Embryonic facial prominence (tissue), 1 donor: ENCODE results near the gene PACS2.
"Not testable (repeated sequence)": the region's sequence is repeated elsewhere in the genome, so short reads cannot be mapped to it uniquely, and the experiment has no call there.

Experiments used
- DNase-seq: peaks from one replicate; pipeline ENCODE4 v3.0.0-alpha.2; 2016; ENCODE audit errors: extremely low spot score

Gene PACS2

DNA sequence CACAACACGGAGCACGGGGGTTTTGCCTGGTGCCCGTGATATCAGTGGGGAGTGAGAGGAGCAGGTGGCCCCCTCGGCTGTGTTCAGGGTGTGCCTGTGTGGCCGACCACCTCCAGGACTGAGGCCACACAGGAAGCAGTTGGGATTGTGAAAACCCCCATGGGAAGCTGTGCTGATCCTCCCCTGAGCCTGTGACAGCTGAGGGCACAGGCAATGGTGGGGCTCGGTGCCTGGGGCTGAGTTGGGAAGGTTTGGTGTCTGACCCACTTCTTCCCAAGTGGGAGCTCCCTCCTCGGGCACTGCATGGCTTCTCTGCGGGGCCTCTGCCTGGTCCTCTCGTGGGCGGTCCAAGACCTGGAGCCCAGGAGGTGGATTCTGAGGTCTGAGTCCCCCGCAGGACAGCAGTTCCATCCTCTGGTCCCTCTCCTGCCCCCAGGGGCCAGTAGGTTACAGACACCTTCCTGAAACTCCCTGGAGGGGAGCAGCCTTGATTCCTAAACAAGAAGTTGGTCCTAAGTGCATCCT, 17.9 kb downstream of the PACS2 start:
- no peak for DNase-seq

GRCh38 chr14:105333020-105333490, 18.5 kb downstream of the PACS2 start:
- DNase-seq: no peak

GRCh38 chr14:105333613-105334364, 19.2 kb downstream of the PACS2 start:
- DNase-seq: no peak

DNA sequence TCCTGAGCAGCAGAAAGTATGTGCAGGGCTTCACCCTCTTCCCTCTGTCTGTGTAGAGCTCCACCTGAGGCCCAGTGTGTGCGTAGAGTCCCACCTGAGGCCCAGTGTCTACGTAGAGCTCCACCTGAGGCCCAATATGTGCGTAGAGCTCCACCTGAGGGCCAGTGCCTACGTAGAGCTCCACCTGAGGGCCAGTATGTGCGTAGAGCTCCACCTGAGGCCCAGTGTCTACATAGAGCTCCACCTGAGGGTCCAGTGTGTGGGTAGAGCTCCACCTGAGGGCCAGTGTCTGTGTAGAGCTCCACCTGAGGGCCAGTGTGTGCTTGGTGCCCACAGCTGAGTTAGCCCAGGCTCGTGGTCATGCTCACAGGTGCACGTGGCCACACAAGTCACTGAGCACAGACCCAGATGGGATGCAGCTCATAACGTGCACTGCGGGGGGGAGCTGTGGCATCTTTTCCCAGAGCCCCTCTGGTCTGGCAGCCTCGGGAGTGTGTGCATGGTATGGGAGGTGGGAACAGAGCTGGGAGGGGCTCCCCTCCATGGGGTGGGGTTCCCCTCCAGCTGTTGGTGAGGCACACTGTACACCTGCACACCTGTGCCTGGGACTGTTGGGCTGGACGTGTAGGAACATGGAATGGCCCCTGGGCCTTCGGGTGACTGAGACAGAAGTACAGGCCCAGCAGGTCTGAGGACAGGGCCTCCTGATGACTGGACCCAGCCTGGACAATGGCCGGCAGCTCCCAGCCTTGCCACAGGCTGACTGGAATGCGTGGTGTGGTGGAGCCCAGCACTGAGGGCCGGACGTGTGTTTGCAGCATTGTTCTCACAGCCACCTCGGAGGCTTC, 20.1 kb downstream of the PACS2 start:
- DNase-seq: no peak

- DNase-seq: not testable (repeated sequence)
Measured at GRCh38 chr14:105335231-105335542, 20.6 kb downstream of the PACS2 start.

DNA sequence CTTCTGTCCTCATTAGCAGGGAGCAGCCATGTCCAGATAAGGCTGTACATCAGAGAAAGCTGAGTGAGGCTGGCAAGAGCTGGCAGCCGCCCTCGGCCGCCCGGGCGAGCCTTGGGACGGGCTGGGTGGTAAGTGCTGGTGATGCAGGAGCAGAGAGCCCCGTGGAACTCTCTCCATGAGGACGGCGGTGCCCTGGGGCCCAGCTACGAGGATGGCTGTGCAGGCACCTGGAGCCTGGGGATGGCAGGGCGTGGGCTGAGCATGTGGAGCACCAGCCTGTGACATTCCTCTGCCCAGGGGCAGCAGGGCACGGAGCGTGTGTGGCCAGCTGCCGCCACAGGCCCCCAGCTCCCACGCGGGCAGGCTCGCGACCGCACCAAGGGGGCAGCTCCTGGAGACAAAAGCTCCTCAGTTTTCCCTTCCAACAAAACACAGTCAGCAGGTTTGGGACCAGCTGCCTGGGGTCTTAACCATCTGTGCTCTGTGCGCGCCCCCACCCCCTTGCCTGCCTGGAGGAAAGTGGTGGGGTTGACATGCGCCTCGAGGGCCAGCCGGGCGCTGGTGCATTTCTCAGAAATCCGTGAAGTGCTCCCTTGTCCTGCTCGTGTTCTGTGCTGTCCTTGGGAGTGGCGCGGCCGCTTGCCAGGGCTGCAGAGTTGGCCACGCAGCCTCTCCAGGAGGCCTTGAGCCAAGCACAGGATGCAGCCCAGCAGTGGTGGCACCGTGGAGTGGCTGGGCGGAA, 21.4 kb downstream of the PACS2 start:
- DNase-seq: no peak

DNA sequence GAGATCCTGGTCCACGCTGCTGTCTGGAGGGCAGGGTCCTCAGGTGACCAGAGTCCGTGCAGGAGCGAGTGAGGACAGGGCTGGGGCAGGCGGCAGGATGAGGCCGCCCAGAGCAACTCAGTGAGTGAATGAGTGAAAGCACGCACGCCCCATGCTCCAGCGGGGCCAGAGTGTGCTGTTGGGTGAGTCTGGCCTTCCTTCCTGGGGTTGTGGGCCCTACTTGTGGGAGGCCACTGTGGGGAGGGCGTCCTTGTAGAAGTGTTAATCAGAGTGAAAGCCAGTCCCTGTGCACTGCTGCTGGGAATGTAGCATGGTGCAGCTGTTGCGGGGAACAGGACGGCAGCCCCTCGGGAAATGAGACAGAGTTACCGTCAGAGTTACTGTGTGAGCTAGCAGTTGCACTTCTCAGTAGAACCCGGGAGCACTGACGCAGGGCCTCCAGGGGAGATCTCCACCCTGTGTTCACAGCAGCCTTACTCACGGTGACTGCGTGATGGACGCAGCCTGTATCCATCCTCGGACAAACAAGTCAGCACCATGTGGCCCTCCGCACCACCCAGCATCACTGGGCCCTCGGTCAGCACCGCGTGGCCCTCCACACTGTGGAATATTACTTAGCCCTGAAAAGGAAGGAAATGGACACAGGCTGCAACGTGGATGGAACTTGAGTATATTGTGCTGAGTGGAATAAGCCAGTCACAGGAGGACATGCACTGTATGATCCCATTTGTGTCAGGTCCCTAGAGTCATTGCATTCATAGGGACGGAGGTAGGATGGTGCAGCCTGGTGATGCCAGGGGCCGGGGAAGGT, 22.1 kb downstream of the PACS2 start:
- no peak for DNase-seq

DNA sequence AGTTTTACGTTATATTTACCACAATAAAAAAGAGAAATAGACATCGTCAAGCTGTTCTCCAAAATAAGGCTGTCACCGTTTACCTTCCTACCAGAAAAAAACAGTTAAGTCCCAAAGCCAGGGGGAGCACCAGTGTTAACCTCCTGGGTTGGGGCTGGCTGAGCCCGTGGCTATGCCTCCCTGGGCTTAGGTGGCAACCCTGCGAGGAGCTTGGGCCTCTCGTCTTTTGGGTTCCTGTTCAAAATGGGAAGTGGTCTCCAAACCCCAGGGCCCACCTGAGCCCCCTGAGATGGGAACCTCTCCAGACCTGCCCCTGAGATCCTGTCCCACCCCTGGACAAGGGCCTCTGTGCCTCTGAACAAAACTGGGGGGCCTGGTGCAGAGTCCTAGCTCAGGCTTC, 22.9 kb downstream of the PACS2 start:
- DNase-seq: no peak

DNA sequence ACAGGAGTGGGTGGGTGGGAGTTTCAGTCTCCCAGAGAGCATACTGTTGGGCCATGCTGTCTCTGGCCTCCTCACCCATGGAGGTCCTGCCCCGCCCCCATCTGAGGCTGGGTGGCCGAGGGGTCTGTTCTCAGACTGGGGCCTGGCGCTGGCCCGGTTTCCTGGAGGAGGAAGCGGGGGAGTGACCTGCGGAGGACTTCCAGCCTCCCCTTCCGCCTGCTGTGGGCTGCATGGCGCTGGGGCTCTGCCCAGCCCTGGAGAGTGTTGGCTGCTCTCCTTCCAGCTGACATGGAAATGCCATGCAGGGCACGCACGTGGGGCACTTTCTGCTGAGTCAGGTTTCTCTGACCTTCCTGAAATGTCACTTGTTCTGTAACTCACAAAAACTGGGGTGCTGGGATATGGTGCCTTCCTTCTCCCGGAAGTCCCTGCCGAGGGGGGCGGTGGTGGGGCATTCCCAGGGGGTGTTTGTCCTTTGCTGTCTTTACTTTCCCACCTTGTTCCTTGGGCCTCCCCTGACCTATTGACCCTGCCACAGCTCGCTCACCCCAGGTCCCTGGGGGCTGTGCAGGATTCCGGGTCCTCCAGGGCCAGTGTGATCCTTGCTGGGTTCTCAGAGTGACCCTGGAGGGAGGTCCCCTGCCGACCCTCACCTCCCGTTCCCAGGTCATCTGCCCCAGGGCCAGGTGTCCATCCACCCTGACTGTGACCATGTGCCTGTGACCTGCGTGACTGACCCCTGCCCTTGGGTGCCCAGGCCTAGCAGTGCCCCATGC, 23.6 kb downstream of the PACS2 start:
- DNase-seq: no peak

DNA sequence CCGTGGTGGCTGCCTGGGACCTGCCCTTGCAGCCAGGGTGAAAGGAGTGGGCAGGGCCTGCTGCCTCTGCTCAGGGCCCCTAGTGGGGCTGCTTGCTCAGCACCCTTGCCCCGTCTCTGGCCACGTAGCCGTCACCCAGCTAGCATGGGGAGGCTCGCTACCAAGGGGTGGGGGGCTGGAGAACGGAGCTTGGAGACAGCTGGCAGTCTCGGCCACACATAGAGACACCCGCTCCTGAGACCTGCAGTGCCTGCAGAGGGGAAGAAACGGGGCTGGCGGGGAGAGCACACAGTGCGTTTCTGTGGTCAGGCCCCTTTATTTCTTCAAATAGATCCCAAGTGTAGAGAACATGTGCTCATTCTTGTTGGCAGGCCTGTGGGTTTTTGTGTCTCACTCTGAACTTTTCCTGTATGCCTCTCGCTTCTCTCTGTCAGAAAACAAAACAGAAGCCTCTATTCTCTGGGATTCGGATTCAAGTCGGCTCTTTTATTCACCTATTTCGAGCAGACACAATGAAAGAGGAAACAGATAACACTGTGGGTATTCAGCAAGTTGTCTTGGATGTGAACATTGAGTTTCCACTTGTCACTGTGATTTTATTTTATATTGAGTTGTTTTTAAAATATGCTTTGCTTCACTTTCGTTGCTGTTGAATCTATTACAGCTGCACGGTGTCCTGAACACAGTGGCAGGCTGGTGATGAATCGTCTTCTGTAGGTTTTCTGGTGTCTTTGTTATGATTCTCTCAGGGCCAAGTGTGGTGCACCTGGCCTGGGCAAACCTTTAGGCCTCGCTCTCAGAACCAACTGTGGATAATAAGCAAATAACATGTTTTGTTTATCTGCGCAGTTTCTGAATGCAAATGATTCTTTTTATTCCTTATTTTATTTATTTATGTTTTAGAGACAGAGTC, 26.5 kb downstream of the PACS2 start:
- no peak for DNase-seq

DNA sequence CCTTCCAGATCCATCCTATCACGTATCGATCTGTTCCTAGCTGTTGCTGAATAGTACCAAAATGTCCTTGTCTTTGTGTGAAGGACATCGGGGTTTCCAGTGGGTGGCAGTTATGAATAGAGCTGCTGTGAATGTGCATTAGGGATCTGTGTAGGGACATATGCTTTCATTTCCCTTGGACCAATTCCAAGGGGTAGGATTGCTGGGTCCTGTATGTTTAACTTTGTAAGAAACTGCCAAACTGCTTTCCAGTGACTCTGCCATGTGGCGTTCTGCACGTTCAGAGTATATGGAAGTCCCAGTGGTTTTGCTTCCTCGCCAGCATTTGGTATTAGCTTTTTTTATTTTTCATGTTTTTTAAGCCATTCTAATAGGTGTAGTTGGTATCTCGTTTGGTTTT, 28.6 kb downstream of the PACS2 start:
- no peak for DNase-seq

- no peak for DNase-seq
Measured at GRCh38 chr14:105346200-105346533, 31.6 kb downstream of the PACS2 start.

- DNase-seq: no peak
Measured at GRCh38 chr14:105346876-105347586, 32.5 kb downstream of the PACS2 start.

DNA sequence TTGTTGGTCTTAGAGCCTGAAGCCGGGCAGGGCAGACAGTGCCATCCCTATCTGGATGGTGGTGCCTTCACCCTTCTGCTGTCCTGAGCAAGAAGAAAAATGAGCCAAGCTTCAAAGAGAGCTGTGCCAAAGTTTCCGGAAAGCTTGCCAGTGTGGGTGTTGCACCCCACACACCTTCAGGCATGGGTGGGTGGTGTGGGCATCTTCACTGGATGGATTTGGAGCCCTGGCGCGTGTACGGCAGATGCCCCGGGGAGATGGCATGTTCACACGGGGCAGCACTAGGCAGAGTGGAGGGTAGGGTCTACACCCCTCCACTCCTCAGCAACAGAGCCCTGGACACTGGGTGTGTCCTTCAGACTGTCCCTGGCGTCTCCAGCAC, 33.0 kb downstream of the PACS2 start:
- no peak for DNase-seq

DNA sequence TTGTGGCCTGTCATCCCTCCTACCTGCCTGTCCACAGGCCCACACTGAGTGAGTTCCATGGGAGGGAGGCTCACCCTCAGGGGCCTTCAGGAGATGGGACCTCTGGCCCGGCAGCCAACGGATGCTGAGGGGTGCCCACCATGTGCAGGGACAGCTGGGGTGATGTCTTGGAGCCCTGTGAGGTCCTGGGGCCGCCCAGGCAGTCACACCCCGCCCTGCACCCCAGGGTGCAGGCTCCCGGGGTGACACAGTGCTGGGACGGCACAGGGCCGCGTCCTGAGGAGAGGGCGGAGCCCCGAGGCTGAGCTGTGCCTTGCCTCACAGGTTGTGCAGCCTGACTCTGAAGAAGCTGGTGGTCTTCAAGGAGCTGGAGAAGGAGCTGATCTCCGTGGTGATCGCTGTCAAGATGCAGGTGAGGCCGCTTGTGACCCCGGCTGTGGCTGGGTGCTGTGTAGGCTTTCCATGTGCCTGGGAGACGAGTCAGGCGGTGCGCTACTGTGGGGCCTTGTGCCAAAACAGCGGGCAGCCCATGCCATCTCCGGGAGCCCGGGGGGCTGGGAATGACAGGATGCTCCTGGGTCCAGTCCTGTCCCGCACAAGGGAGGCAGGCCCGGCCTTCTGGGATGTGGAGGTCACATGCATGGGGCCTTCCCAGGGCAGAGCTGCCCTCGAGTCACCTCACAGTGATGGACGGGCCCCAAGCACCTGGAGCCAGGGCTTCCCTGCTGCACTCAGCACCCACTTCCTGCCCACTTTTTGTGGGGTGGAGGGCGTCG, 33.8 kb downstream of the PACS2 start:
- no peak for DNase-seq

GRCh38 chr14:105348945-105349699, 34.6 kb downstream of the PACS2 start:
- DNase-seq: no peak

- DNase-seq: no peak
Measured at GRCh38 chr14:105349992-105350391, 35.4 kb downstream of the PACS2 start.
